SH-SY5Y (cell line): ENCODE results near the gene FADS6.

Source experiments
- GATA2 ChIP-seq: IDR thresholded peaks from 2 replicates; pipeline ENCODE4 v1.6.1; 2011; ENCODE audit warnings: mild to moderate bottlenecking, low read depth, low read length
- GATA3 ChIP-seq: IDR thresholded peaks from 2 replicates; pipeline ENCODE4 v1.6.1; 2011; ENCODE audit warnings: low read depth, mild to moderate bottlenecking, low read length, moderate library complexity

DNA sequence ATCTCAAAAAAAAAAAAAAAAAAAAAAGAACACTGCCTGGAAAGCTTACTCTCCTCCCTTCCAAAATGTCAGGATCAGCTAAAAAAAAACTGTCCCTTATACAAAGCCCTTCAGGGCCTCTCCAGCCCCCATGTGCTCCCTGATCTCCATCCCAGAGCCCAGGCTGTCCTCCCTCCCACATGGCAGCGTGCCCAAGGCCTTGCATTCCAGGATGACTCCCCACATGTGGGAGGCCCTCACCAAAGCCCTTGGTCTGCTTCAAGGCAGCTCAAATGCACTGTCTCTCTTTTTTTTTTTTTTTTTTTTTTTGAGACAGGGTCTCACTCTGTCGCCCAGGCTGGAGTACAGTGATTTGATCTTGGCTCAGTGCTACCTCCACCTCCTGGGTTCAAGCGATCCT, 22.9 kb downstream of the FADS6 start:
- TF ChIP-seq GATA2 (no peak), GATA3 (no peak)
